GM19455 (cell line): ENCODE results near the gene RANBP17.
"Not testable (repeated sequence)": the region's sequence is repeated elsewhere in the genome, so short reads cannot be mapped to it uniquely, and the experiment has no call there.

ENCODE experiments used
- ATAC-seq: cut with Tn5 transposase; IDR thresholded peaks from one replicate; pipeline ENCODE4 v1.9.1; 2021; ENCODE audit not compliant: unreplicated experiment

The RANBP17 gene

GRCh38 chr5:170865622-170866021, 3.8 kb downstream of the RANBP17 start:
- no peak for ATAC-seq

- ATAC-seq: no peak
Measured at GRCh38 chr5:170867825-170868224, 6.0 kb downstream of the RANBP17 start.

- ATAC-seq: not testable (repeated sequence)
Measured at GRCh38 chr5:170870390-170870789, 8.6 kb downstream of the RANBP17 start.

GRCh38 chr5:170874017-170874416, 12.2 kb downstream of the RANBP17 start:
- no peak for ATAC-seq

DNA sequence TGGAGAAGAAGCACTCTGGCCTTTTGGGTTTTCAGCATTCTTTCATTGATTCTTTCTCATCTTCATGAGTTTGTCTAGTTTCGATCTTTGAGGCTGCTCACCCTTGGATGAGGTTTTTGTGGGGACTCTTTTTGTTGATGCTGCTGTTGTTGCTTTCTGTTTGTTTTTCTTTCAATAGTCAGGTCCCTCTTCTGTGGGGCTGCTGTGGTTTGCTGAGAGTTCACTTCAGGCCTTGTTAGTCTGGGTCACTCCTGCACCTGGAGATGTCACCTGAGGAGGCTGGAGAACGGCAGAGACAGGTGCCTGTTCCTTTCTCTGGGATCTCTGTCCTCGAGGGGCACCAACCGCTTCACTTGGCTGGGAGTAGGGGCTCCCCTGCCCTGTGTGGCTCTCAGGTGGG, 14.0 kb downstream of the RANBP17 start:
- no peak for ATAC-seq

- ATAC-seq: no peak
Measured at GRCh38 chr5:170880084-170880483, 18.3 kb downstream of the RANBP17 start.

DNA sequence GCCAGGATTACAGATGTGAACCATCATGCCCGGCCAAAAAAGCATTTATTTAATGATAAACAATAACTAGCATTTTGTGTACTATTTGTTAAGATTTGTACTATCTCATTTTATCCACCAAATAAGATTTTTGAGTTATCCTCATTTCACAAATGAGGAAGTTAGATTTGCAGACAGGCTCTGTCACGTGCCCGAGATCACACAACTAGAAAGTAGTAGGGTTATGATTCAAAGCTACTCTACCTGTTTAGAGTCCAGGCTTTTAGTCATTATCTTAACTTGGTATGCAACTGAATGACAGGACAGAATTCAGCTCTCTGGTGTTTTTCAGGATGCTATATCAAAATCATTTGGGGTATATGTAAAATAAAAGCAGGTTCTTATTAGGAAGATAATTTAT, 20.5 kb downstream of the RANBP17 start:
- no peak for ATAC-seq

GRCh38 chr5:170885256-170885655, 23.4 kb downstream of the RANBP17 start:
- ATAC-seq: no peak

GRCh38 chr5:170885809-170886208, 24.0 kb downstream of the RANBP17 start:
- ATAC-seq: no peak

DNA sequence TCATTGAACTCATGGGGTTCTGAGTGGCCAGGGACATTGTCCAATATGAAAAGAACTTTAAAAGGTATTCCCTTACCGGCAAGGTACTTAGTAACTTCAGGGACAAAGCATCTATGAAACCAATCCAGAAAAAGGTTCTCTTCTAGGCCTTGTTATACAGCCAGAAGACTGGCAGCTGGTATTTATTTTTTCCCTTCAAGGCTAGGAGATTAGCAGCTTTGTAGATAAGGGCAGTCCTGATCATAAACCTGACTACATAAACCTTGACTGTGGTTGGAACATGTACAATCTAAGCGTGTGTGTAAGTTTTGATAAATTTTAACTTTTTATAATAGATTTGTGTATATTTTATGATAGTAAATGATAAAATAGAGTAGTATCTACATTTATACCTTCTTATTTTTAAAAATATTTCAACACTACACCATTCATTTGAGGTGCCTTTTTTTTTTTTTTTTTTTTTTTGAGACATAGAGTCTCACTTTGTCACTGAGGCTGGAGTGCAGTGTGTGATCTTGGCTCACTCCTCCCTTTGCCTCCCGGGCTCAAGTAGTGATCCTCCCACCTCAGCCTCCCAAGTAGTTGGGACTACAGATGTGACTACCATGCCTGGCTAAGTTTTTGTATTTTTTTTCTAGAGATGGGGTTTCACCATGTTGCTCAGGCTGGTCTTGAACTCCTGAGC, 24.5 kb downstream of the RANBP17 start:
- ATAC-seq: no peak

- ATAC-seq: no peak
Measured at GRCh38 chr5:170892196-170892595, 30.4 kb downstream of the RANBP17 start.

GRCh38 chr5:170894665-170895064, 32.8 kb downstream of the RANBP17 start:
- ATAC-seq: no peak

- no peak for ATAC-seq
Measured at GRCh38 chr5:170896779-170897178, 35.0 kb downstream of the RANBP17 start.

GRCh38 chr5:170903075-170903474, 41.3 kb downstream of the RANBP17 start:
- no peak for ATAC-seq

DNA sequence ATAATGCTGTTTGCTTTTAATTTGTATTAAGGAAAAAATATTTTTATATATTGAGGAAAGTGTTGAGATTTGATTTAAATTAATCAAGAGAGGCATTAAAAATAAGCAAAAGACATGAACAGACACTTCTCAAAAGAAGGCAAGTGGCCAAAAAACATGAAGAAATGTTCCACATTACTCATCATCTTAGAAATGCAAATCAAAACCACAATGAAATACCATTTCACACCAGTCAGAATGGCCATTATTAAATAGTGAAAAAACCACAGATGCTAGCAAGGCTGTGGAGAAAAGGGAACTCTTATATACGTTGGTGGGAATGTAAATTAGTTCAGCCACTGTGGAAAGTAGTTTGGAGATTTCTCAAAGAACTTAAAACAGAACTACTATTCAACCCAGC, 45.9 kb downstream of the RANBP17 start:
- ATAC-seq: no peak

DNA sequence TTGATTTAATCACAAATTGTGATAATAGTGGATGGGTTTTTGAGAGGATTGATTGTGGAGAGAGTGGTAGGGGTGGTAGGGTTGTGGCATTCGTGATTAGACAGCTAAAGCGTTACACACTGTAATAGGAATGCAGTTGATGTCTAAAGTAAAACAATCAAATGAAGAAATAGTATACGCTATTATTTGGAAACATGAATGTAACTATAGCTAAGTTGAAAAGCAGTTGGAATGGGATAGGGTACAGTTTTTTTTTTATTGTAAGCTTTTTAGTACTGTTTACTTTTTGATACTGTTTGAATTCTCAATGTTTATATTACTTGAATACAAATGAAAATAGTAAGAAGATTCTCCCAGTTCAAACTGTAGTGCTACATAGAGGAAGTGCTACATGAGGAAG, 51.8 kb downstream of the RANBP17 start:
- no peak for ATAC-seq

DNA sequence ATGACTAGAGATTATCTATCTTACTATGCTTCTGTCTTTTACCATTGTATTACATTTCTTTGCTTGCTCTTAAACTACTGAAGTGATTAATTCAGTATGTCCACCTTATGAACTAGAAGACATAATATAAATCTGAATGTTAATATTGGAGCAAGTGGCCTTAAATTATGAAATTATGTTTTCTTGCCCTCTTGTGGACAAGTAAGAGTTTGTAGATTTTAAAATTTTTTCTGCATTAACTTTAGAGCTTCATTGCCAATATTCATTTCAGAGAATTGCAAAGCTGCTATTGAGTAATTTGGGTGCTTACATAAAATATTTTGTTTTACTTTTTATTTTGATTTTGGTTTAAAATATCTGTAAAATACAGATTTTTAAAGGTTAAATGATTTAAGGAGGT, 55.3 kb downstream of the RANBP17 start:
- ATAC-seq: no peak

DNA sequence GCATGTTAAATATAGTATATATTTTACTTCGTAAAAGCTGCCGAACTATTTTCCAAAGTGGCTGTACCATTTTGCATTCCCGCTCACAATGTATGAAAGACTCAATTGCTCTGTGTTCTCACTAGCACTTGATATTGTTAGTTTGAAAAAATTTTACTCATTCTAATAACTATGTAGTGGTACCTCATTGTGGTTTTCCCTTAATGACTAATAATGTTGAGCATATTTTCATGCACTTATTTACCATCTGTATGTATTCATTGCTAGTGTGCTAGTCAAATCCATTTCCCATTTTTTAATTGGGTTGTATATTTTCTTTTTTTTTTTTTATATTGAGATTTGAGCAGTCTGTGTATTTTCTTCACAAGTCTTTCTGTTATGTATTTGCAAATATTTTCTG, 58.4 kb downstream of the RANBP17 start:
- no peak for ATAC-seq

DNA sequence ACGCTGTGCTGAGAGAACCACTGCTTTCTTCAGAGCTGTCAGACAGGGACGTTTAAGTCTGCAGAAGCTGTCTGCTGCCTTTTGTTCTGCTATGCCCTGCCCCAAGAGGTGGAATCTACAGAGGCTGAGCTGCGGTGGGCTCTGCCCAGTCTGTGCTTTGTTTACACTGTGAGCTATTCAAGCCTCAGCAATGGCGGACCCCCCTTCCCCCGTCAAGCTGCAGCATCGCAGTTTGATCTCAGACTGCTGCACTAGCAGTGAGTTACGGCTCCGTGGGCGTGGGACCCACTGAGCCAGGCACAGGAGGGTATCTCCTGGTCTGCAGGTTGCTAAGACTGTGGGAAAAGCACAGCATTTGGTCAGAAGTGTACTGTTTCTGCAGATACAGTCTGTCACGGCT, 60.5 kb downstream of the RANBP17 start:
- not testable (repeated sequence) for ATAC-seq

- no peak for ATAC-seq
Measured at GRCh38 chr5:170923910-170924620, 62.2 kb downstream of the RANBP17 start.

- ATAC-seq: not testable (repeated sequence)
Measured at GRCh38 chr5:170935534-170936218, 73.9 kb downstream of the RANBP17 start.

GRCh38 chr5:170937072-170937471, 75.3 kb downstream of the RANBP17 start:
- ATAC-seq: no peak
